GM21447 (cell line): ENCODE measurements around the gene KRT17.
"Not testable (repeated sequence)": the region's sequence is repeated elsewhere in the genome, so short reads cannot be mapped to it uniquely, and the experiment has no call there.

ENCODE experiments used
- ATAC-seq: cut with Tn5 transposase; IDR thresholded peaks from one replicate; pipeline ENCODE4 v1.9.1; 2021; ENCODE audit not compliant: unreplicated experiment

KRT17 gene

GRCh38 chr17:41599680-41600079, 24.7 kb downstream of the KRT17 start:
- no peak for ATAC-seq

- ATAC-seq: no peak
These were observed 28.8 kb downstream of the KRT17 start for GRCh38 chr17:41595585-41595984.

GRCh38 chr17:41594363-41594915, 29.9 kb downstream of the KRT17 start:
- ATAC-seq: no peak

- no peak for ATAC-seq
These were observed 30.9 kb downstream of the KRT17 start for GRCh38 chr17:41593306-41593981.

- no peak for ATAC-seq
These were observed 31.6 kb downstream of the KRT17 start for GRCh38 chr17:41592601-41593305.

- ATAC-seq: no peak
These were observed 35.1 kb downstream of the KRT17 start for GRCh38 chr17:41589301-41589700.

- ATAC-seq: no peak
These were observed 36.1 kb downstream of the KRT17 start for GRCh38 chr17:41588126-41588810.

GRCh38 chr17:41586863-41587495, 37.4 kb downstream of the KRT17 start, which contains the start of gene KRT14:
KRT14 (minus strand) TSS chr17:41586895; CDS start chr17:41586834, 61 bp downstream.
- ATAC-seq: no peak

GRCh38 chr17:41585301-41586056, 38.9 kb downstream of the KRT17 start:
- no peak for ATAC-seq

GRCh38 chr17:41584331-41584927, 39.9 kb downstream of the KRT17 start:
- not testable (repeated sequence) for ATAC-seq

- ATAC-seq: no peak
These were observed 40.9 kb downstream of the KRT17 start for GRCh38 chr17:41583137-41584127.

- ATAC-seq: not testable (repeated sequence)
These were observed 42.1 kb downstream of the KRT17 start for GRCh38 chr17:41582061-41582968.

GRCh38 chr17:41581366-41582060, 42.9 kb downstream of the KRT17 start:
- no peak for ATAC-seq

- no peak for ATAC-seq
These were observed 43.5 kb downstream of the KRT17 start for GRCh38 chr17:41580687-41581365.

- ATAC-seq: no peak
These were observed 44.2 kb downstream of the KRT17 start for GRCh38 chr17:41580244-41580575.

GRCh38 chr17:41579484-41580243, 44.7 kb downstream of the KRT17 start:
- no peak for ATAC-seq
